ENCODE data around the gene FHIT. TPM values are rescaled to one million over a fixed set of nuclear protein-coding genes. Genes with fewer than 3 reads are reported as not detected.

The FHIT gene
- total and polyA plus RNA-seq, 4 donors = 2.6 to 21.3 (median 8.7) TPM

DNA sequence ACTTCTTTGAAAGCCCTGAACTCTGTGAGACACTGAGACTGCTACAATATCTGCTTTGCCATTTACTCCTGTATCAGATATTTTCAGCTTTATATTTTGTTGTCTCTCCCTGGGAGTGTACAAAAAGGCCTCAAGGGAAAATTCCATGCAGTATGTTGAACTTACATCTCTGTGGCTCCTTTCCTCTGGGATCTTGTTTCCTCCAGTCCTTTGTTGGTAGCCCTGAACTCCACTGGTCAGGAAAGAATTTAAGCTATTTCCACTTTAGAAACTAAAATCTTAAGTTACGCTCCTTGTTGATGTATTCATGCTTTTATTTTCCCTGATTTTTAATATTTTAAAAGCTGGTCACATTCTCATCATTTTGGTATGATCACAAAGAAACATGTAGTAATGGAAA, 277.9 kb downstream of the FHIT start:
- H3K27me3 ChIP-seq (ENCODE audit: control insufficient read depth in 3 of 3, insufficient read depth in 3 of 3, low read length in 2 of 3) = no peaks in the 10 kb centered on the region
- no peaks in the 10 kb centered on the region for H3K36me3 ChIP-seq (ENCODE audit: control insufficient read depth in 4 of 4, insufficient read depth in 4 of 4, low read length in 4 of 4)
- no peaks in the 10 kb centered on the region for H3K4me1 ChIP-seq (ENCODE audit: control insufficient read depth in 5 of 5, insufficient read depth in 5 of 5, low read length in 5 of 5)
- ATAC-seq (ENCODE audit: insufficient read depth, low FRiP score) = no peak
- H3K4me3 ChIP-seq = no peak overlapping the region
- peaks cover 0 to 6% (median 2%) of the 10 kb centered on the region in 4 donors for H3K9me3 ChIP-seq (ENCODE audit: control insufficient read depth in 4 of 4, insufficient read depth in 3 of 4, low read length in 3 of 4)
- no peak for DNase-seq
- TF ChIP-seq, protein P1, sequence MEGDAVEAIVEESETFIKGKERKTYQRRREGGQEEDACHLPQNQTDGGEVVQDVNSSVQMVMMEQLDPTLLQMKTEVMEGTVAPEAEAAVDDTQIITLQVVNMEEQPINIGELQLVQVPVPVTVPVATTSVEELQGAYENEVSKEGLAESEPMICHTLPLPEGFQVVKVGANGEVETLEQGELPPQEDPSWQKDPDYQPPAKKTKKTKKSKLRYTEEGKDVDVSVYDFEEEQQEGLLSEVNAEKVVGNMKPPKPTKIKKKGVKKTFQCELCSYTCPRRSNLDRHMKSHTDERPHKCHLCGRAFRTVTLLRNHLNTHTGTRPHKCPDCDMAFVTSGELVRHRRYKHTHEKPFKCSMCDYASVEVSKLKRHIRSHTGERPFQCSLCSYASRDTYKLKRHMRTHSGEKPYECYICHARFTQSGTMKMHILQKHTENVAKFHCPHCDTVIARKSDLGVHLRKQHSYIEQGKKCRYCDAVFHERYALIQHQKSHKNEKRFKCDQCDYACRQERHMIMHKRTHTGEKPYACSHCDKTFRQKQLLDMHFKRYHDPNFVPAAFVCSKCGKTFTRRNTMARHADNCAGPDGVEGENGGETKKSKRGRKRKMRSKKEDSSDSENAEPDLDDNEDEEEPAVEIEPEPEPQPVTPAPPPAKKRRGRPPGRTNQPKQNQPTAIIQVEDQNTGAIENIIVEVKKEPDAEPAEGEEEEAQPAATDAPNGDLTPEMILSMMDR (IDR thresholded peaks at IDR 0.05; ENCODE audit: control extremely low read depth, extremely low read depth) = no peak
- no peak overlapping the region for H3K27ac ChIP-seq (ENCODE audit: low read depth in 1 of 2, low read length in 1 of 2)
- WGBS, 2 donors = 47 to 98% methylated on average over 1 of the region's 1 CpG
- H3K9ac ChIP-seq (ENCODE audit: insufficient read depth in 1 of 2, low read length in 2 of 2) = no peak overlapping the region

DNA sequence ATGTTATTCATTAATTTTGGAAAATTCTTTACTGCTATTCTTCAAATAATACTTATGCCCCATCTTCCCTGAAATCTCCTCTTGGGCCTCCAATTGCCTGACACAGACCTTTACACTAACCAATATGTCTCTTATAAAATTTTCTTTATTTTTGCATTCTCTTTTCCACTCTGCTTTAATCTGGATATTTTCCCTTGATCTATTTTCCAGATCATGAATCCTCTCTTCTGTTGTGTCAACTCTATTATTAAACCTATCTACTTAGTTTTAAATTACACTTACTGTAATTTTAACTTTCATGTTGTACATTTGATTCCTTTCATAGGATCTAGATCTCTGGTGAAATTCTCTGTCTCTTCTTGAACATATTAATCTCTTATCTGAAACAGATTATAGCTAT, 278.7 kb downstream of the FHIT start:
- no peak for DNase-seq
- H3K9ac ChIP-seq (ENCODE audit: insufficient read depth in 1 of 2, low read length in 2 of 2) = no peak overlapping the region
- no peaks in the 10 kb centered on the region for H3K27me3 ChIP-seq (ENCODE audit: control insufficient read depth in 3 of 3, insufficient read depth in 3 of 3, low read length in 2 of 3)
- H3K4me3 ChIP-seq = no peak overlapping the region
- no peak overlapping the region for H3K27ac ChIP-seq (ENCODE audit: low read depth in 1 of 2, low read length in 1 of 2)
- ATAC-seq (ENCODE audit: insufficient read depth, low FRiP score) = no peak
- TF ChIP-seq, protein P1 (IDR thresholded peaks at IDR 0.05; ENCODE audit: control extremely low read depth, extremely low read depth) = no peak
- no peaks in the 10 kb centered on the region for H3K36me3 ChIP-seq (ENCODE audit: control insufficient read depth in 4 of 4, insufficient read depth in 4 of 4, low read length in 4 of 4)
- H3K9me3 ChIP-seq (ENCODE audit: control insufficient read depth in 4 of 4, insufficient read depth in 3 of 4, low read length in 3 of 4) = peaks cover 0 to 6% (median 2%) of the 10 kb centered on the region in 4 donors
- no peaks in the 10 kb centered on the region for H3K4me1 ChIP-seq (ENCODE audit: control insufficient read depth in 5 of 5, insufficient read depth in 5 of 5, low read length in 5 of 5)

DNA sequence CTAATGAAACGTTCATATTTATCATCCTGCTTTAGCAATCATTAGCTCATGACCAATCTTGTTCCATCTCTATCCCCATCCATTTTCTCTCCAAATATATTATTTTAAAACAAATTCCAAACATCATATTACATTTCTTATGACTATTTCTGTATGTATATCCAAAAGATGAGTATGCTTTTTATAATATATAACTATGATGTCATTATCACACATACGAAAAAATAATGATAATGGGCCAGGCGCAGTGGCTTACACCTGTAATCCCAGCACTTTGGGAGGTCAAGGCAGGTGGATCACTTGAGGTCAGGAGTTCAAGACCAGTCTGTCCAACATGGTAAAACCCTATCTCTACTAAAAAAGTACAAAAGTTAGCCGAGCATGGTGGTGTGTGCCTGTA, 280.4 kb downstream of the FHIT start:
- no peak overlapping the region for H3K27ac ChIP-seq (ENCODE audit: low read depth in 1 of 2, low read length in 1 of 2)
- WGBS, 2 donors = 94 to 95% methylated on average over 4 of the region's 4 CpGs
- H3K9me3 ChIP-seq (ENCODE audit: control insufficient read depth in 4 of 4, insufficient read depth in 3 of 4, low read length in 3 of 4) = peaks cover 0 to 6% (median 4%) of the 10 kb centered on the region in 4 donors
- H3K27me3 ChIP-seq (ENCODE audit: control insufficient read depth in 3 of 3, insufficient read depth in 3 of 3, low read length in 2 of 3) = no peaks in the 10 kb centered on the region
- H3K36me3 ChIP-seq (ENCODE audit: control insufficient read depth in 4 of 4, insufficient read depth in 4 of 4, low read length in 4 of 4) = no peaks in the 10 kb centered on the region
- DNase-seq (no peak), ATAC-seq (ENCODE audit: insufficient read depth, low FRiP score) (no peak)
- TF ChIP-seq, protein P1 (IDR thresholded peaks at IDR 0.05; ENCODE audit: control extremely low read depth, extremely low read depth) = no peak
- H3K9ac ChIP-seq (ENCODE audit: insufficient read depth in 1 of 2, low read length in 2 of 2) = no peak overlapping the region
- no peaks in the 10 kb centered on the region for H3K4me1 ChIP-seq (ENCODE audit: control insufficient read depth in 5 of 5, insufficient read depth in 5 of 5, low read length in 5 of 5)
- no peak overlapping the region for H3K4me3 ChIP-seq

DNA sequence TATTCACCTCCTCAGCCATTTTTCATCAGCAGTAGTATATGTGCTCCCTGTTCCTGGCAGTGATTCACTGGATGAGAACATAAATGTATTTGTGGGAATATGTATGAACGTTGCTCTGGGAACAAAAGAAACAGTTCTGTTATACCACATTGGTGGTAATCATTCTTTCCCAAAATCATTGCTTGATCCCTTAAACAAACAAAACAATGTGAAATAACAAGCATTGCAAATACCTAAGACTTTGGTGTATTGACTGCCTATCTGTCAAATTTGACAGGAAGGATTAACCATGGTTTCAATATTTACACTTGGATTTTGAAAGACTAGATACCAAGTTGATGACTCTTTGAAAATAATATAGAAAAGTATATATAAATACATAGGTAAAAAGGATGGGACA, 284.1 kb downstream of the FHIT start:
- Histone ChIP-seq H3K4me3 (no peak overlapping the region), H3K4me1 (ENCODE audit: control insufficient read depth in 5 of 5, insufficient read depth in 5 of 5, low read length in 5 of 5) (no peaks in the 10 kb centered on the region), H3K9me3 (ENCODE audit: control insufficient read depth in 4 of 4, insufficient read depth in 3 of 4, low read length in 3 of 4) (peaks cover 0 to 4% (median 0%) of the 10 kb centered on the region in 4 donors), H3K9ac (ENCODE audit: insufficient read depth in 1 of 2, low read length in 2 of 2) (no peak overlapping the region), H3K36me3 (ENCODE audit: control insufficient read depth in 4 of 4, insufficient read depth in 4 of 4, low read length in 4 of 4) (no peaks in the 10 kb centered on the region), H3K27me3 (ENCODE audit: control insufficient read depth in 3 of 3, insufficient read depth in 3 of 3, low read length in 2 of 3) (no peaks in the 10 kb centered on the region), H3K27ac (ENCODE audit: low read depth in 1 of 2, low read length in 1 of 2) (no peak overlapping the region)
- no peak for DNase-seq
- 81 to 89% methylated on average over 1 of the region's 1 CpG for WGBS, 2 donors
- TF ChIP-seq, protein P1 (IDR thresholded peaks at IDR 0.05; ENCODE audit: control extremely low read depth, extremely low read depth) = no peak
- ATAC-seq (ENCODE audit: insufficient read depth, low FRiP score) = no peak

Measured in lung (tissue), 12 donors.